CD4-positive, alpha-beta T cell treated with Interferon gamma for 1 hour (primary cell): ENCODE data around the gene DDX39B.
"Not testable (repeated sequence)": the region's sequence is repeated elsewhere in the genome, so short reads cannot be mapped to it uniquely, and the experiment has no call there.

ENCODE experiments used
- DNase-seq: peaks from one replicate; pipeline ENCODE4 v3.0.0-alpha.2; 2020

The DDX39B gene

DNA sequence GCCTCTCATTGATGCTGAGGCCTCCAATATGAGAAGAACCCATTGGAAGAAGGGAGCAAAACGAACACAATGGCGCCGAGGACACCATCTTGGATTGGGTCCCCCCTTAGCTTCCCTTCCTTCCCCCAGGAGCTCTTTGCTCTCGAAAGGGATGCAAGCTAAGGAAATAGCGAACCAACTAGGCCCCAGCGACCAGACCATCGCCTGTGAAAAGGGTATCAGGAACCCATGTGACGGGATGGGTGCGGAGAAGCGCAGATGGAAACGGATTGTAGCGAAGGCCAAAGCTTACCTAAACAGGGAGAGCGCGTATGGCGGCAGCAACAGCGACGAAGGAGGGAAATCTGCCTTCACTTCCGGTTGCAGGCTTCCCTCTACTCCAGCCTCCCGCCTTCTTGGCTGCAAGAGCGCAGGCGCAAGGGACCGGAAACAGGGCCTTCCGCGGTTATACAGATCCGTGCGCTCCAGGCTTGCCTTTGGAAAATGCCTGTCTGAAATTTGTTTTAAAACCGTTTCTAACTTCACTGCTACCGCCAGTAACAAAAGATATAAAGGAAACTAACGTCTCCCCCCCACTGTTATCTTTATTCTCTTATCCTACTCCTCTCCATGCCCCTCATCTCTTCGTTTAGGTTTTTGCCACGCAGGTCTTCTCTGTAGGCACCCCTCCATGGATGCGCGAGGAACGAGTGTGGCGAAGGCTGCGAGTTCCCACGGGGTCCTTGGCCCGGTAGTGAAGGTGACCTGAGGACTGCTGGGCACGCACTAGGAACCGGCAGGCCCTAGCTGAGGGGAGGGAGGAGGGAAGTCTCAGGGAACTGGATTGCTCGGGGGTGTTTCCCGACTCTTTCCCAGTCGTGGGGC lies at the start of gene DDX39B:
TSS of gene DDX39B (minus strand) at position 346 of the 864 bp plus-strand sequence. CDS start 1,471 bp downstream, outside the sequence.
- DNase-seq, result peak; percentile 95

DNA sequence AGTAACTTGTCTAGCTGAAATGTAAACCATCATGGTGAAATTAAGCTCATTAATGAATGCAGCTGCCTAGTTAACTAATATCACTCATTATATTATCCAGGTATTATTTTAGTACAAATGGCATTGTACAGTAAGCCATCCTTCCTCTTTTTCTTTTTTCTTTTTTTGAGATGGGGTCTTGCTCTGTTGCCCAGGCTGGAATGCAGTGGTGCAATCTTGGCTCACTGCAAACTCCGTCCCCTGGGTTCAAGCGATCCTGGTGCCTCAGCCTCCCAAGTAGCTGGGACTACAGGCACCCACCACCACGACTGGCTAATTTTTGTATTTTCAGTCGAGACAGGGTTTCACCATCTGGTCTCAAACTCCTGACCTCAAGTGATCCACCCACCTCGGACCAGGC lies 48.9 kb upstream of the DDX39B start:
- DNase-seq, result not testable (repeated sequence)

DNA sequence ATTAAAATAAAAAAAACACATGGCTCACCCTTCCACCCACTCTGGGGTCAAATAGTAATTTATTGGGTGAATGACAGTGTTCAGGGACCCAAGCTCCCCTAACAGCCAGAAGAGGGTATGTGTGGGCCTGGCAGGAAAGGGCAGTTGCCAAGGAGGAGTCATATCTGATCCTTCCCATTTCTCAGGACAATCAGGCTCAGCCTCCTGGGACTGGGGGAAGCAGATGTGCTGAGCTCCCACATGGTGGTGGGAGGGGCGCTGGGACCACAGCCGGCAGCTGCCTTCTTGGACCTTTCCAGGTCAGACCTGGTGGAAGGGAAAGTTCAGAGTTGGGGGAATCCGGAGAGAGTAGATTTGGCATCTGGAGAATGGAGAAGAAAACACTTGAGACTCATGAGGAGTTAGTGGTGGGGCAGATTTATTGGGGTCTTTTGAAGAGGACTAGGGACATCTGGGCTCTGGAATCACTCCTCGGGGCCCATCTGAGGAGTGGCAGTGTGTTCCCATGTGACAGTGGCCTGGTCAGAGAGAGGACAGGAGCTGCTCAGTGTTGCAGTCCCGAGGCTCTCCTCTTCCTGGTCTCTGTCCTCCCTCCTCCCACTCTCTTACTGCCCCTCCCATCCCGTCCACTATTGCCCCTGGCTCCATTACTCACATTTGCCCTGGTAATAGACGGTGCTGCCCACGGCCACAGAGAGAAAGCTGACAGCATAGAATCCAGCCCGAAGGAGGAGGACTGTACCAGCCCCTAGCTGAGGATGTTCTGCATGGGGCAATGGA lies 47.3 kb upstream of the DDX39B start:
- no peak for DNase-seq

DNA sequence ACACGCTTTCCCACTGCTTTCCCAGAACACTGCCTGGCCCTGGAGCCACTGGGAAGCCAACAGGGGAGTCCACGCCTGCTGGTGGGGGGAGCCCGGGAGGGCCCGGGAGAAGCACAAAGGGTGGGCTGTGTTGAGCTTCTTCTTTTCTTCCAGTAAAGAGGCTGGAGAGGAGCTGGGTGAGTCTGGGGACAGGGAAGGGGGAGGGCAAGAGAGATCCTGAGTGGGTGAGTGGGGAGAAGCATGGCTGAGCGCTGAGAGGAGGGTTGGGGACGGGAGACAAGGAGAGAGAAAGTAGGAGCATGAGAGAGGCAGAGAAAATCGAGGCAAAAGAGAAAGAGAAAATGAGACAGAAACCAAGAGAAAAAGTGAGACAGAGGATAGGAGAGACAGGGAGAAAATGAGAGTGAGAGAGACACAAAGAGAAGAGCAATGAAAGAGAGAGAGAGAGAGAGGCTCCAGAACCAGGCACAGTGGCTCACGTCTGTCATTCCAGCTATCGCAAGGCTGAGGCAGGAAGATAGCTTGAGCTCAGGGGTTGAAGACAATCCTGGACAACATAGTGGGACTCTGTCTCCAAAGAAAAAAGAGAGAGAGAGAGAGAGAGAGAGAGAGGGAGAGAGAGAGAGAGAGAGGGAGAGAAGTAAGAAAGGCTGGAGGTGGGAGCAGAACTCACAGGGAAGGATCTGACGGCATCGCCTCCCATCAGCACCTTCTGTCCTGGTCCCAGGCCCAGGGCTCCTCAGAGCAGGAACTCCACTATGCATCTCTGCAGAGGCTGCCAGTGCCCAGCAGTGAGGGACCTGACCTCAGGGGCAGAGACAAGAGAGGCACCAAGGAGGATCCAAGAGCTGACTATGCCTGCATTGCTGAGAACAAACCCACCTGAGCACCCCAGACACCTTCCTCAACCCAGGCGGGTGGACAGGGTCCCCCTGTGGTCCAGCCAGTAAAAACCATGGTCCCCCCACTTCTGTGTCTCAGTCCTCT lies 46.3 kb upstream of the DDX39B start:
- DNase-seq, result no peak

DNA sequence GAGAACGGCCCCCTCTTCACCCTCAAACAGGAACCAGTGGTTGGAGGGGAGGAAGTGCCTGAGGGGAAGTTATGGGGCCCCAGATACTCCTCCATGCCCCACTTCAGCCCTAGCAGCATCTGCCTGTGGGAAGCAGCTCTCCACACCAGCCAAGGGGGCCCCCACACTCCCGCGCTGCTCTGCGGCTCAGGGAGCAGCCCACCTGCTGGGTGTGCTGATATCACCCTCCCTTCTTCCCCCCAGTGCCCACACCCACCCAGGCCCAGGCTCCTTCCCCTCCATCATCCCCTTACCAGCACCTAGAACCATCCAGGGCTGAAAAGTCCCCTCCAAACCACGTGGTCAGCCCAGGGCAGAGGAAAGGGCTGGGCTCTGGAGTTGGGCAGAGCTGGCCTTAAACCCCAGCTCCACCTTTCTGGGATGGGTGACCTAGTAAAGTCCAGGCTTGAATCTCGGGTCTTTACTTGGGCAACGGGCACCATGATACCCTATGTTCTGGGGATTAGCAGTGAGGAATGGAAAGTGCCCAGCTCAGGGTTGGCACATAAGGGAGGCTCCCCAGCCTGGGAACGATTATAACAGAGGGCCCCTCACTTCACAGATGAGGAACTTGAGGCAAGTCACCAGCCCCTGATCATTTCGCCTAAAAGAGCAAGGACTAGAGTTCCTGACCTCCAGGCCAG lies 44.9 kb upstream of the DDX39B start:
- DNase-seq, result peak; percentile 53

DNA sequence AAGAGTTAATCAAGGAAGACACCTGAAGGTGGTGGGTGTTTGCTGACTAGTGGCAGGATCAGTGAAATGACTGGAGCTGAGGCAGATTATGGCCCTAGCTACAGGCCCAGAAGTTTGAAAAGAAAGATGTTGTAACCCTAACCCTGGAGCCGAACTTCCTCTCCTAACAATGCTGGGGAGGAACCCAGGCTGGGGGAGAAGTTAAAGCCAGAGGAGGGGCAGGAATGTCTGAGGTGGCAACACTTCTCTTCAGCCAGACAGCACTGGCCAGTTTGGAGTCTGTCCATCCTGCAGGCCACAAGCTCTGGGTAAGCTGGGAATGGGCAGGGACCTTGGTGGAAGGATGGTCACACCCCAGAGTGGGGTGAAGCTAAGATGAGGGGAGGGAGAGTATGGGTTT lies 44.2 kb upstream of the DDX39B start, which contains the start of gene LST1:
TSS of gene LST1 (plus strand) at position 270 of the 400 bp plus-strand sequence. CDS start 1,023 bp downstream, outside the sequence.
- DNase-seq, result no peak

DNA sequence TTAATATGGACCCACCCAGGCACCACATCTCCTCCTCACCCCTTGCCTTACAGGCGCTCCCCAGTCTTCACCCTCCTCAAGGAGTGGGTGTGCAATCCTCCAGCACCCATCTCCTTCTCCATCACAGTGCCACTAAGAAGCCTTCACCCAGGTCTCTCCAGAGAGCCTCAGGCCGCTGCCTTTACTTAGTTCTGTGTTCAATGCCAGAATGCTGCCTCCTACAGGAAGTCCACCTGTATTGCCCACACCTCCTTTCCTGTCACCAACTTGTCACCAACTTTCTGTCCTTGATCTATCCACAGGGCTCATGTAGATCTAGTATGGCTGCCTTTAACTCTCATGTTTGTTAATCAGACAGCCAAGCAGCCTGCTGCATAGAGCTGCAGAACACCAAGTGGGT lies 43.7 kb upstream of the DDX39B start:
- peak; percentile 52 for DNase-seq

DNA sequence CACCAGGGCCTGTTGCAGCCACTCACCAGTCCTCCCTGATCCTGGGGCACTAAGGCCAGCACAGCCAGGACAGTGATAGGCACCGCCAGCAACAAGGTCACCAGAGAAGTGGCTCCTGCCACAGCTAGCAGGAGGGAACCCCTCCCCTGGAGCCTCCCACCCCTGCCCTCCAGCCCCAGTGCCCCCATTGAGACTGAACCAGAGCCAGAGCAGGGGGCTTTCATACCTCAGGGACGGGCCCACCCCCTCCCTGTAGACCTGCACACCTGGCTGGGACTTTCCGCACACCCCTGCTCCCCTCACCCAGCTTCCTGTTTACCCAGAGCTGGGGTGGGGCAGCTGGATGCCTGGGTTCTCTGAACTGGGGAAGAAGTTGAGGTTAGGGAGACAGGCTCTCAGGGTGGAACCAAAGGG lies 40.4 kb upstream of the DDX39B start, which contains the start of gene LTB:
TSS of gene LTB (minus strand) at position 195 of the 414 bp plus-strand sequence. CDS start at position 188, 7 bp downstream.
- DNase-seq, result peak; percentile 83

DNA sequence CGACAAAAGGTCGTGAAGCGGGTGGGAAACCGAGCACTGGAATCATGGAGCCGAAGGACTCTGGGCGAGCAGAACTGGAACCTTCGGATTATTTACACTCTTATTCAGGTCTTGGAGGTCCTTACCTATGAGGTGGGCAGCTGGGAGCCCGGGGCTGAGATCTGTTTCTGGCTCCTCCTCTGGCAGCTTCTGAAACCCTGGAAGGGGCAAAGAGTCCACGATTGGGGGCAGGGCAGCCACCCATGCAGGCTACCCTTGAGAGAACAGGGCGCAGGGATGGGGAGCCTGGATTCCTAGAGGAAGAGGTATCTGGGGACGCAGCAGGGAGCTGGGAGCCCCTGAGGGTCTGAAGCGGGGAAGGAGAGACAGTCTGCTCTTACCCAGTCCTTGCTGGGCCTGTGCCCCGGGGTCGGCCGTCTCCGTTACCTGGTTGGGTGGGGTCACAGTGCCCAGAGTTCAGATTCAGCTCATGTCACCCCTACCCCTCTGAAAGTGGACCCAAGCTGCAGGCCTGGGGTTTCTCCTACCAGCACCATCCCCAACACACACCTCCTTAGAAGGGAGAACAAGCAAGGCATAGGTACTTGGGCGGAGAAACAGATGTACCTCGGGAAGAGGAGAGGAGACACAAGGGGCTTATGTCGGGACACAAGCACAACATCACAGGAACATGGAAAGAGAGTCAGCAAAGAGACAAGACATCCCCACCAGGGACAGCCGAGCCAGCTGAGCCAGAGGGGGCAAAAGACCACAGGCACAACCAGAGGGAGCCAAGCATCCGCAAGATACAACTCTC lies 39.8 kb upstream of the DDX39B start:
- no peak for DNase-seq

DNA sequence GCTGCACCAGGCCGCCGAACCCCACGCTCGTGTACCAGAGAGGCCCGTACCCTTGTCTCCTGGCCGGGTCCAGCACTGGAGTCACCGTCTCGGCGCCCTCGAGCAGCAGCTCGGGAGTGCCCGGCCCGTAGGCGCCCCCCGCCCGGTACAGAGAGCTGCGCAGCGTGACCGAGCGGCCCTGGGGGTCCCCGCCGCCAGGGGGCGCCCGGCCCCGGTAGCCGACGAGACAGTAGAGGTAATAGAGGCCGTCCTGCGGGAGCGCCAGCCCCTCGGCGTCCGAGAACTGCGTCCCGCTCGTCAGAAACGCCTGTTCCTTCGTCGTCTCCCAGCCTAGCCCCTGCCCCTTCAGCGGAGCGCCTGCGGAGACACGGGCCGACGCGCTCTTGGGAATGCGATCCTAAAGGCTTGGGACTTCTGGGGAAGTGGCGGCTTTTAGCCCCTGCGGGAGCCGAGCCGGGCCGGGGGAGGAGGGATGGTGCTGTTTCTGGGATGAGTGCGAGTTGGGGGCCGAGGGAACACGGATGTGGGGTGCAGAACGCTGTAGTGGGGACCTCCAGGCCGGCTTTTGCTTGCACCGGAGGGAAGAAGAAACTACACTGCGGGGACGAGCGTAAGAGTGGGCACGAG lies 39.1 kb upstream of the DDX39B start:
- DNase-seq, result peak; percentile 85

DNA sequence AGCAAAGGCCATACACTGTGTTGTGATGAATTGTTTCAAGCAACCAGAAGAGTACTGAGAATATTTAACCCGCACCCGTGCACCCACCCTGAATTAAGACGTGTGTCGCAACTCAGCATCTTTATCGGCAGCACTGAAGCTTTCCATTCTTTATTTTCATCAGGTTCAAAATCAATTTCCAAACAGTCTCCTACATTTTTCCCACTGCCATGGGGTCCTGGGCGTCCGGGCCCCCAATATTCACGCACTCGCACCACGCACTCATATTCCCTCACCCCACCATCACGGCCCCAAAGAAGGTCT lies 38.6 kb upstream of the DDX39B start:
- DNase-seq, result no peak

DNA sequence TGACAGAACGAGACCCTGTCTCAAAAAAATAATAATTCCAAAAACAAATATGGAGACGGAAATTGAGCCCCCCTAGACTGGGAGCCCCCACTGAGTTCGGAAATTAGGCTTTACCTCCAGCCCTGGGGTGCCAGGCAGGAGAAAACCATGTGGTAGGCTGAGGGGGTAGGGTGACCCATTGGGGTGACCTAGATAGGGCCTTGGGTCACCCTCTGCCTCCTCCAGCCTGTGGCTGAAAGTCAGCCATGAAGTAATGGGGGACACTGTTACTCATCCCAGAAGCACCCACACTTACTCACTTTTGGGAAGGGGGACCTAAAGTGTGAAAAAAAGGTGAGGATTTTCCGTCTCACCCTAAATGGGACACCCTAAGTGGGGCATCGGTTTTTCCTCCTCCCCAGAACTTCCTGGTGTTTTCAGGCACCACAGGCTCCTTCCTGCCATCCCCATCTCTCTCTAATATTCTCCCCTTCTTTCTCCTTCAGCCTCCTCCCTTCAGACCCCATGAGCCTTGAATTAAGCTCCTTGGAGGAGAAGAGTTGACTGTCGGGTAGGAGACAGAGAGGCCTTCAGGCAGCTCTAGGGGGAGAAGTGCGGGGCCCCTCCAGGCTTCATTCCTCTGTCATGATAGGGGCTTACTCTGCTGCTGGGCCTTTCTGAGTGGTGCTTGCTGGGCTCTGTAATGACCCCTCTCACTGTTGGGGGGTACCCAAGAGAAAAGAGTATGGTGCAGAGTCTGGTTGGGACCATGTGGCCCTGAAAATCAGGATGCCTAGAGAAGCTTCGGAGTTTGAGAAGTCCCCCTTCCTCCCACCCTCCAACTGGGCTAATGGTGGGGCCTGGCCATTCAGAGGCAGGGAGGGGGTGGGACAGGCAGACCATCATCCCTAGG lies 38.0 kb upstream of the DDX39B start:
- DNase-seq, result no peak

DNA sequence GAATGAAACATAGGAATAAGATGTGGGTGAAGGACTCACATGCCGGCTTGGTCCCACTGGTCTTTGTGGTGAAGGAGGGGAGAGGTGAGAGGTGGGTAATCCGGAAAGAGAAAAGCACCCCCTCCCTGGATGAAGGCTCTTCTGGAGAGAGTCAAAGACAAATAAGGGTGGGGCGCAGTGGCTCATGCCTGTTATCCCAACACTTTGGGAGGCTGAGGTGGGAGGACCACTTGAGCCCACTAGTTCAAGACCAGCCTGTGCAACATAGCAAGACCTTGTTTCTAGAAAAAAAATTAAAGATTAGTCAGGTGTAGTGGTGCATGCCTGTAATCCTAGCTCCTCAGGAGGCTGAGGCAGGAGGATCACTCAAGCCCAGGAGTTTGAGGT lies 37.3 kb upstream of the DDX39B start:
- DNase-seq, result no peak

DNA sequence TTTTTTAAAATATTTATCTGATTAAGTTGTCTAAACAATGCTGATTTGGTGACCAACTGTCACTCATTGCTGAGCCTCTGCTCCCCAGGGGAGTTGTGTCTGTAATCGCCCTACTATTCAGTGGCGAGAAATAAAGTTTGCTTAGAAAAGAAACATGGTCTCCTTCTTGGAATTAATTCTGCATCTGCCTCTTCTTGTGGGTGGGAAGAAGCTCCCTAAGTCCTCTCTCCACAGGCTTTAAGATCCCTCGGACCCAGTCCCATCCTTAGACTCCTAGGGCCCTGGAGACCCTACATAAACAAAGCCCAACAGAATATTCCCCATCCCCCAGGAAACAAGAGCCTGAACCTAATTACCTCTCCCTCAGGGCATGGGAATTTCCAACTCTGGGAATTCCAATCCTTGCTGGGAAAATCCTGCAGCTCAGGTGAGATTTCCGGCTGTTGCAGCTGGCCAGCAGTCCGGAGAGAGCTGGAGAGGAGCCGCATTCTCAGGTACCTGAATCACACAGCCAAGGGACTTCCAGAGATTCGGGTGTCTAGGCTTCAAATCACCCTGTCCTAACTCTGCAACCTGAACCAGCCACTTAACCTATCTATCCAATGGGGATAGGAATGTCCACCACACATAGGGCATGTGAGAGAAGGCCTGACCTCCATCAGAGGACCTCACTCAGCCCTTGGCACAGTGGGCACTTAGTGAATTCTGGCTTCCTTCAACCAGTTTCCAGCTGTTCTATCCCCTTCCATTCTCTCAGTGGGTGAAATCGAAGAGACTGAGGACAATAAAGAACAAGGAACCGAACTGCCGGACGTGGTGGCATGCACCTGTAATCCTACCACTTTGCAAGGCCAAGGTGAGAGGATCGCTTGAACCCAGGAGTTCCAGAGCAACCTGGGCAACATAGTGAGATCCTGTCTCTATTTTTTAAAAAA lies 36.6 kb upstream of the DDX39B start:
- no peak for DNase-seq

DNA sequence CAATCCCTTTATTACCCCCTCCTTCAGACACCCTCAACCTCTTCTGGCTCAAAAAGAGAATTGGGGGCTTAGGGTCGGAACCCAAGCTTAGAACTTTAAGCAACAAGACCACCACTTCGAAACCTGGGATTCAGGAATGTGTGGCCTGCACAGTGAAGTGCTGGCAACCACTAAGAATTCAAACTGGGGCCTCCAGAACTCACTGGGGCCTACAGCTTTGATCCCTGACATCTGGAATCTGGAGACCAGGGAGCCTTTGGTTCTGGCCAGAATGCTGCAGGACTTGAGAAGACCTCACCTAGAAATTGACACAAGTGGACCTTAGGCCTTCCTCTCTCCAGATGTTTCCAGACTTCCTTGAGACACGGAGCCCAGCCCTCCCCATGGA lies 35.8 kb upstream of the DDX39B start:
- DNase-seq, result no peak

DNA sequence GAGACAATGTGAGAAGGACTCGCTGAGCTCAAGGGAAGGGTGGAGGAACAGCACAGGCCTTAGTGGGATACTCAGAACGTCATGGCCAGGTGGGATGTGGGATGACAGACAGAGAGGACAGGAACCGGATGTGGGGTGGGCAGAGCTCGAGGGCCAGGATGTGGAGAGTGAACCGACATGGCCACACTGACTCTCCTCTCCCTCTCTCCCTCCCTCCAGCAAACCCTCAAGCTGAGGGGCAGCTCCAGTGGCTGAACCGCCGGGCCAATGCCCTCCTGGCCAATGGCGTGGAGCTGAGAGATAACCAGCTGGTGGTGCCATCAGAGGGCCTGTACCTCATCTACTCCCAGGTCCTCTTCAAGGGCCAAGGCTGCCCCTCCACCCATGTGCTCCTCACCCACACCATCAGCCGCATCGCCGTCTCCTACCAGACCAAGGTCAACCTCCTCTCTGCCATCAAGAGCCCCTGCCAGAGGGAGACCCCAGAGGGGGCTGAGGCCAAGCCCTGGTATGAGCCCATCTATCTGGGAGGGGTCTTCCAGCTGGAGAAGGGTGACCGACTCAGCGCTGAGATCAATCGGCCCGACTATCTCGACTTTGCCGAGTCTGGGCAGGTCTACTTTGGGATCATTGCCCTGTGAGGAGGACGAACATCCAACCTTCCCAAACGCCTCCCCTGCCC lies 35.2 kb upstream of the DDX39B start:
- DNase-seq, result peak; percentile 53

DNA sequence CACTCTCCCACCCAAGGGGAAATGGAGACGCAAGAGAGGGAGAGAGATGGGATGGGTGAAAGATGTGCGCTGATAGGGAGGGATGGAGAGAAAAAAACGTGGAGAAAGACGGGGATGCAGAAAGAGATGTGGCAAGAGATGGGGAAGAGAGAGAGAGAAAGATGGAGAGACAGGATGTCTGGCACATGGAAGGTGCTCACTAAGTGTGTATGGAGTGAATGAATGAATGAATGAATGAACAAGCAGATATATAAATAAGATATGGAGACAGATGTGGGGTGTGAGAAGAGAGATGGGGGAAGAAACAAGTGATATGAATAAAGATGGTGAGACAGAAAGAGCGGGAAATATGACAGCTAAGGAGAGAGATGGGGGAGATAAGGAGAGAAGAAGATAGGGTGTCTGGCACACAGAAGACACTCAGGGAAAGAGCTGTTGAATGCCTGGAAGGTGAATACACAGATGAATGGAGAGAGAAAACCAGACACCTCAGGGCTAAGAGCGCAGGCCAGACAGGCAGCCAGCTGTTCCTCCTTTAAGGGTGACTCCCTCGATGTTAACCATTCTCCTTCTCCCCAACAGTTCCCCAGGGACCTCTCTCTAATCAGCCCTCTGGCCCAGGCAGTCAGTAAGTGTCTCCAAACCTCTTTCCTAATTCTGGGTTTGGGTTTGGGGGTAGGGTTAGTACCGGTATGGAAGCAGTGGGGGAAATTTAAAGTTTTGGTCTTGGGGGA lies 34.3 kb upstream of the DDX39B start:
- no peak for DNase-seq
